AG04449 (cell line): ENCODE data around the gene PDE2A.

ENCODE experiments used
- CTCF ChIA-PET: fragments of 350-600 bp; formaldehyde crosslinking; extraction: SDS; loops from one replicate; lab custom pipeline; 2021; ENCODE audit warnings: antibody characterized with exemption; lab: Yijun Ruan, JAX
- POLR2A ChIA-PET: fragments of 400-600, 350-600 bp; formaldehyde crosslinking; extraction: SDS; loops from one replicate; lab custom pipeline; 2020; ENCODE audit warnings: antibody characterized with exemption, inconsistent platforms; lab: Yijun Ruan, JAX
- DNase-seq: peaks from one replicate; pipeline ENCODE4 v3.0.0-alpha.2; 2010; ENCODE audit warnings: low read depth, low spot score
- H3K4me3 ChIP-seq: 2 replicates; pipeline ENCODE4 v1.5.1; 2011; ENCODE audit warnings: low read depth, mild to moderate bottlenecking, control low read depth, low read length
- TF ChIP-seq, protein P1 (sequence below): IDR thresholded peaks from one replicate; pipeline ENCODE4 v1.5.1; 2011; ENCODE audit warnings: mild to moderate bottlenecking, moderate library complexity, low read length, control low read depth, inconsistent platforms; ENCODE audit not compliant: insufficient read depth; ENCODE audit errors: missing control alignments

Gene PDE2A

DNA sequence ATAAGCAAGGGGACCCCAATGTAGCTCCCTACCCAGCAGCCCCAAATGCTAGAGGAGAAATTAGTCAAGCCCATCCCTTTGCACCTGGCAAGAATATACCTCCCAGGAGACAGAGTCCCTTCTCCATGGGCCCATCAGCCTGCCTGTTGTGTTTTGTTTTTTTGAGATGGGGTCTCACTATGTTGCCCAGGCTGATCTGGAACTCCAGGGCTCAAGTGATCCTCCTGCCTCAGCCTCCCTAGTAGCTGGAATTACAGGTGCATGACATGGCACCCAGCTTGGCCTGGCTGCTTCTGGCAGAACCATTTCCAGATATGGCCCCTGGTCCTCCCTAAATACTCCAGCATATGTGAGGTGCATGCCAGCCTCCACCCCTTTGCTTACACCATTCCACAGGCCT lies 22.1 kb downstream of the PDE2A start:
- TF ChIP-seq, protein P1, sequence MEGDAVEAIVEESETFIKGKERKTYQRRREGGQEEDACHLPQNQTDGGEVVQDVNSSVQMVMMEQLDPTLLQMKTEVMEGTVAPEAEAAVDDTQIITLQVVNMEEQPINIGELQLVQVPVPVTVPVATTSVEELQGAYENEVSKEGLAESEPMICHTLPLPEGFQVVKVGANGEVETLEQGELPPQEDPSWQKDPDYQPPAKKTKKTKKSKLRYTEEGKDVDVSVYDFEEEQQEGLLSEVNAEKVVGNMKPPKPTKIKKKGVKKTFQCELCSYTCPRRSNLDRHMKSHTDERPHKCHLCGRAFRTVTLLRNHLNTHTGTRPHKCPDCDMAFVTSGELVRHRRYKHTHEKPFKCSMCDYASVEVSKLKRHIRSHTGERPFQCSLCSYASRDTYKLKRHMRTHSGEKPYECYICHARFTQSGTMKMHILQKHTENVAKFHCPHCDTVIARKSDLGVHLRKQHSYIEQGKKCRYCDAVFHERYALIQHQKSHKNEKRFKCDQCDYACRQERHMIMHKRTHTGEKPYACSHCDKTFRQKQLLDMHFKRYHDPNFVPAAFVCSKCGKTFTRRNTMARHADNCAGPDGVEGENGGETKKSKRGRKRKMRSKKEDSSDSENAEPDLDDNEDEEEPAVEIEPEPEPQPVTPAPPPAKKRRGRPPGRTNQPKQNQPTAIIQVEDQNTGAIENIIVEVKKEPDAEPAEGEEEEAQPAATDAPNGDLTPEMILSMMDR: no peak
- DNase-seq: no peak
- no peak overlapping the region for H3K4me3 ChIP-seq
- CTCF ChIA-PET: interaction anchor here (1.3 to 4.0 kb wide), 2 partner anchors 9 to 32 kb away, joined by 4 to 28 read pairs; no protein-coding TSS in a partner anchor
- POLR2A ChIA-PET: no interaction called here

DNA sequence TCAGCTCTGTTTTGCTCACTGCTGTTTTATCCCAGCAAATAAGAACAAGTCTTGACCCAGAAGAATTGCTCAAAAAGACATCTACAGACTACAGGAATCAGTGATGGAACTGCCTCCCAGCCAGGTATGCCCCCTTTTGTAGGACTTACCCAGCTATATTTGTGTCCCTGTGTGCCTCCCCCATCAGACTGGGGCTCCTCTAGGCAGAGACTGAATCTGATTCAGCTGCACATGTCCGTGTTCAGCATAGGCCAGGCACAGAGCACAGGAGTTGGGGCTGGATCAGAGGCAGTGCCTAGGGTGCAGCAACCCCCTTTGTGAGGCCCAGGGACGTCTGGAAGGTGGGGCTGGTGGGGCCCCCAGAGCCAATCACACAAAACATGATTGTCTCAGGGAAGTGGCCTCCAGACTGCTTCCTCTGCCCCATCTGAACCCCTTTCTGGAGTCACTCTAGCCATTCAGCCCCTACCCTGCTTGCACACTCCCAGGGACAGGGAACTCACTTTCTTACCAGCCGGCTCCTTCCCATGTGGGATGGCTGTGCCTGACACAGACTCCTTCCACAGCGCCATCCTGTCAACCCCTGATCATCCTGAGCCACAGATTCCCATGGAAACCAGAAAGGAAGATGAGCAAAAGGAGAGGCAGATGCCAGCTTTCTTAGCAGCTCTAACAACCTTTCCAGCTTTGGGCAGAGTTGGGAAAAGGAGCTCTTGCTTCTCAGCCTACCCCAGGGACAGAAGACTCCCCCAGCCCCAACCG lies 24.8 kb downstream of the PDE2A start:
- DNase-seq: no peak
- no peak overlapping the region for H3K4me3 ChIP-seq
- ChIA-PET CTCF (interaction anchor here (1.3 to 3.5 kb wide), 2 partner anchors 35 to 178 kb away, joined by 3 to 13 read pairs; no protein-coding TSS in a partner anchor), POLR2A (no interaction called here)
- TF ChIP-seq, protein P1: no peak

DNA sequence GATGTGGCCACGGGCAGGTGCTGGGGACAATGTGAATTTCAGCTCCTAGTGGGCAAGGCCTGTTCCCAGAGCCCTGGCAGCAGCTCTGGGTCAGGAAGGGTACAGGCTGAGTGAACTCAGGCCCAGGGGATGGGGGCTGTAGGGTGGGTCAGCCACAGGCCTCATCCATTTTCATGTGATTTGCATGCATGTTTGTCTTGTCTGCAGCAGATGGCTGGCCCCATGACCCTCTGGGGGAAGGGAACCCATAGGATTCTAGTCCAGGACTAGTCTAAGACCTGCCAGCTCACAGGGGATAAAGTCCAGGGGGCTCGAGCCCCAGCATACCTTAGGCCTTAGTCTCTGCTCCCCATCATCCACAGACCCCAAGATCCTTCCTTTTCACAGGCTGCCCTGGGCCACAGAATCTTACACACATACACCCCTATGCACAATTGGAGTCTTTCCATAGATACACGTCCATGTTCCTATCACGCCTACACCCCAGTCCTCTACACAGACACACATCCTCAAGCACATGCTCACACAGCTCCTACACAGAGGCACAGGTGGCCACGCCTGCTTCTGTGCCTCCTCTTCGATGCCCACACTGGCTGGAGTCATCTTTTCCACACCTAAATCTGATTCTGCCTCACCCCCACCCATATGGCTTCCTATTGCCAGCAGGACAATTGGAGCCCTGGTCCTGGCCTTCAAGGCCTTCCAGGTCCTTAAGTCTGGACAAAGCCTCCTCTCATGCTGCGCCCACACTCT lies 25.7 kb downstream of the PDE2A start:
- TF ChIP-seq, protein P1: no peak
- ChIA-PET POLR2A (no interaction called here), CTCF (interaction anchor here (1.3 to 3.5 kb wide), 2 partner anchors 36 to 177 kb away, joined by 3 to 13 read pairs; no protein-coding TSS in a partner anchor)
- DNase-seq: no peak
- no peak overlapping the region for H3K4me3 ChIP-seq

DNA sequence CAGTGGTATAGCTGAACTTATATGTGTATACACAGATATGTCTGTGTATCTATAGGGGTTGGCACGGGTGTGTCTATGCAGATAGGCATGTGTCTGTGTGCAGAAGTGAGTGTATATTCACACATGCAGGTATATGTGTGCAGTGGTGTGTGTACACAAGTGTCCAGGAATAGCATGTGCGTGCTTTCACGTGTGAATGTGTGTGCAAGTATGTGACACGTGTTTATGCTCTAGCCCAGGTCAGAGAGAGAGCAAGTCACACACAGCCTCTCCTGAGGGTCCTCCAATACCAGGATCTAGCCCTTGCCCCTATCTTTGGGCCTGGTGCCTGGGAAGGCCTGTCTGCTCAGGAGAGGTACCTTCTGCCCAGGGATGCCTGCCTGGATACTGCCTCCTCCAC lies 26.3 kb downstream of the PDE2A start:
- H3K4me3 ChIP-seq: no peak overlapping the region
- ChIA-PET CTCF (no interaction called here), POLR2A (no interaction called here)
- no peak for DNase-seq
- TF ChIP-seq, protein P1: no peak

DNA sequence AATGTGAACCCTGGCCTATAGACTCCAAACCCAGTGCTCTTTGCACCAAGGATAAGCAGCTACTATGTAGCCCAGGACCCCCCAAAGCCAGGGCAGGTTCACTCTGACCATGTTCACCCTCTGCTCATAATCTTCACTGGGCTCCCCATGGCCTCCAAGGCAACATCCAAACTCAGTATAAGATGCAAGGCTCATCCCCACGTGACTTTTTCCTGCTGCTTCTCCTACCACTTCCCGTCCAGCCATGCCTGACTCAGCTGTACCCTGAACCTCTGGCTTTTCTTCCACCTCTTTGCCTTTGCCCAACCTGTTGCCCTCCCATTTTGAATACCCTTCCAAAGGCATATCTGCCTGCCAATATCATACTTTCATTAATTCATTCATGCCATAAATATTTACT lies 27.8 kb downstream of the PDE2A start:
- TF ChIP-seq, protein P1: no peak
- no peak overlapping the region for H3K4me3 ChIP-seq
- POLR2A ChIA-PET: interaction anchor here (0.6 kb wide), 1 partner anchor 177 kb away, joined by 3 read pairs; no protein-coding TSS in a partner anchor
- CTCF ChIA-PET: interaction anchor here (1.7 to 6.2 kb wide), 4 partner anchors 38 to 175 kb away, joined by 5 to 55 read pairs (median 30); no protein-coding TSS in a partner anchor
- DNase-seq: no peak

DNA sequence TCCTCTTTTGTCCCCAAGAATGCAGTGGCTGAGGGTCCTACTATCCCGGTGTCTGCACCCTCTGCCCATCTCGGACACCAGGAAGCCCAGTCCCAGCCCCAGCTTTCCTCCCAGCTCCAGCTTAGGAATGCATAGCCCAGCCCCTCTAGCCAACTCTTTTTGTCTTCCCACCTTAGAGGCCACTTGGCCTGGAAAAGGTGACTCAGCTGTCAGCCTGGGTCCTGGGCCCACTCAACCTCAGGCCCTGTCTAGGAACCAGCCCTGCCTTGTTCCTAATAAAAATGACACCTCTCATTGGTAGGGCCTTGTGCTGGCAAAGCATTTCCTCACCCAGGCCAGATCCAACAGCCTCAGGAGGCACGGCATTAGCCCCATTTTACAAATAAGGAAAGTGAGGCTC lies 28.2 kb downstream of the PDE2A start:
- CTCF ChIA-PET: interaction anchor here (0.9 to 6.2 kb wide), 9 partner anchors 9 to 175 kb away, joined by 3 to 55 read pairs (median 5); no protein-coding TSS in a partner anchor
- DNase-seq: no peak
- TF ChIP-seq, protein P1: no peak
- no peak overlapping the region for H3K4me3 ChIP-seq
- POLR2A ChIA-PET: interaction anchor here (0.6 kb wide), 1 partner anchor 177 kb away, joined by 3 read pairs; no protein-coding TSS in a partner anchor
